CD4-positive, alpha-beta T cell (primary cell): ENCODE data around the gene SUPT3H. TPM values are rescaled to one million over a fixed set of nuclear protein-coding genes. Genes with fewer than 3 reads are reported as not detected.

Source experiments
- ATAC-seq: fragments of 200-7000 bp; cut with Tn5 transposase; one replicate; pipeline ENCODE4 v1.10.0; 2022; ENCODE audit warnings: mild to moderate bottlenecking; ENCODE audit not compliant: poor library complexity
- CTCF ChIA-PET: fragments of 350-600 bp; sonication (Branson Sonifier 250); formaldehyde crosslinking; loops from one replicate; lab custom pipeline; 2021; ENCODE audit warnings: antibody characterized with exemption, inconsistent platforms; lab: Charles Lee
- POLR2A ChIA-PET: fragments of 350-600 bp; sonication (Branson Sonifier 250); formaldehyde crosslinking; loops from one replicate; lab custom pipeline; 2021; ENCODE audit warnings: antibody characterized with exemption, inconsistent platforms; lab: Charles Lee
- DNase-seq, 14 experiments: peaks; one replicate each; pipeline ENCODE4 v3.0.0-alpha.2; 2013 to 2020; ENCODE audit warnings: mixed read lengths in 2 of 14
- H3K27ac ChIP-seq, 2 donors: one replicate each; pipeline versions ENCODE4 v1.5.1 to v1.7.0; 2013; ENCODE audit warnings: low read length in 2 of 2, low read depth in 1 of 2, mild to moderate bottlenecking in 1 of 2
- H3K27me3 ChIP-seq, 2 experiments: 1 replicate in 1 of 2; 2 replicates in 1 of 2; pipeline versions ENCODE4 v1.6.1 to v1.7.0; 2013; ENCODE audit warnings: low read length in 2 of 2, control low read depth in 1 of 2, mild to moderate bottlenecking in 1 of 2, moderate library complexity in 1 of 2; ENCODE audit not compliant: insufficient read depth in 2 of 2, control insufficient read depth in 1 of 2
- H3K36me3 ChIP-seq: one replicate; pipeline ENCODE4 v1.6.1; 2013; ENCODE audit warnings: low read length, control low read depth; ENCODE audit not compliant: insufficient read depth
- H3K4me1 ChIP-seq: one replicate; pipeline ENCODE4 v1.6.1; 2013; ENCODE audit warnings: low read length, control low read depth; ENCODE audit not compliant: insufficient read depth
- H3K4me3 ChIP-seq: one replicate; pipeline ENCODE4 v1.5.1; 2013; ENCODE audit warnings: mild to moderate bottlenecking, low read length, moderate library complexity
- H3K9me3 ChIP-seq, 2 experiments: 1 replicate in 1 of 2; 2 replicates in 1 of 2; pipeline versions ENCODE4 v1.6.1 to v1.7.0; 2013; ENCODE audit warnings: low read length in 2 of 2, mild to moderate bottlenecking in 2 of 2, control low read depth in 1 of 2, moderate library complexity in 1 of 2; ENCODE audit not compliant: control insufficient read depth in 1 of 2, insufficient read depth in 1 of 2
- H3K27ac Mint-ChIP-seq: one replicate; pipeline ENCODE4 v1.8.0; 2020; ENCODE audit warnings: mixed read lengths
- H3K27me3 Mint-ChIP-seq: one replicate; pipeline ENCODE4 v1.8.0; 2021; ENCODE audit warnings: mixed read lengths
- H3K36me3 Mint-ChIP-seq: one replicate; pipeline ENCODE4 v1.8.0; 2021; ENCODE audit warnings: low read depth, mixed read lengths
- H3K4me1 Mint-ChIP-seq: one replicate; pipeline ENCODE4 v1.8.0; 2021; ENCODE audit warnings: low read depth, mixed read lengths
- H3K4me3 Mint-ChIP-seq: one replicate; pipeline ENCODE4 v1.8.0; 2020; ENCODE audit warnings: mild to moderate bottlenecking, mixed read lengths
- H3K9me3 Mint-ChIP-seq: one replicate; pipeline ENCODE4 v1.8.0; 2020; ENCODE audit warnings: mixed read lengths
- intact Hi-C, 2 experiments: fragments of 100-400 bp; cut with DNase I in 1 of 2; cut with micrococcal nuclease in 1 of 2; formaldehyde crosslinking; loops; one replicate each; pipeline versions ENCODE4 v1.15.1 to v1.9.0; 2023 to 2025; cut with DNase I, micrococcal nuclease
- total RNA-seq, 174 experiments: library from RNA in 2 of 174; stranded (reverse) in 2 of 174; gene quantifications; one replicate each; pipeline ENCODE4 v1.2.3 and lab custom pipeline; 2021 to 2026
- TF ChIP-seq, protein P1 (sequence below): fragments of 200-600 bp; IDR thresholded peaks from one replicate; pipeline ENCODE4 v1.8.0; 2022; ENCODE audit warnings: antibody characterized with exemption, mild to moderate bottlenecking

Gene SUPT3H
- total RNA-seq, 2 experiments from 2014 or later = 8.9 to 10.5 TPM

DNA sequence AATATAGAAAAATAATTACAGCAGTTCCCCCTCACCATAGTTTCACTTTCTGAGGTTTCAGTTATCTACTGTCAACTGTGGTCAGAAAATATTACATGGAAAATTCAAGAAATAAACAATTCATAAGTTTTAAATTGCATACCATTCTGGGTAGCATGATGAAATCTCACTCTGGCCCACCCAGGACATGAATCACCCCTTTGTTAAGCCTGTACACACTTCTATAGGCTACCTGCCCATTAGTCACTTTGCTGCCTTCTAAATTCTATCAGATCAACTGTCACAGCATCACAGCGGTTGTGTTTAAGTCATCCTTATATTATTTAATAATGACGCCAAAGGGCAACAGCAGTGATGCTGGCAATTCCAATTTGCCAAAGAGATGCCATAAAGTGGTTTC, 189.9 kb downstream of the SUPT3H start:
- Mint-ChIP-seq H3K4me3 (no peak overlapping the region), H3K36me3 (peaks cover 2% of the 10 kb centered on the region), H3K9me3 (peaks cover 1% of the 10 kb centered on the region), H3K4me1 (peaks cover 29% of the 10 kb centered on the region), H3K27me3 (no peaks in the 10 kb centered on the region), H3K27ac (no peak overlapping the region)
- no peak overlapping the region for H3K4me3 ChIP-seq
- ChIA-PET POLR2A (no interaction called here), CTCF (no interaction called here)
- H3K9me3 ChIP-seq = no peaks in the 10 kb centered on the region
- no peaks in the 10 kb centered on the region for H3K36me3 ChIP-seq
- DNase-seq = no peak
- no peaks in the 10 kb centered on the region for H3K27me3 ChIP-seq
- ATAC-seq = no peak
- peaks cover 6% of the 10 kb centered on the region for H3K4me1 ChIP-seq
- H3K27ac ChIP-seq = no peak overlapping the region
- intact Hi-C loops = no loop called here
- TF ChIP-seq, protein P1, sequence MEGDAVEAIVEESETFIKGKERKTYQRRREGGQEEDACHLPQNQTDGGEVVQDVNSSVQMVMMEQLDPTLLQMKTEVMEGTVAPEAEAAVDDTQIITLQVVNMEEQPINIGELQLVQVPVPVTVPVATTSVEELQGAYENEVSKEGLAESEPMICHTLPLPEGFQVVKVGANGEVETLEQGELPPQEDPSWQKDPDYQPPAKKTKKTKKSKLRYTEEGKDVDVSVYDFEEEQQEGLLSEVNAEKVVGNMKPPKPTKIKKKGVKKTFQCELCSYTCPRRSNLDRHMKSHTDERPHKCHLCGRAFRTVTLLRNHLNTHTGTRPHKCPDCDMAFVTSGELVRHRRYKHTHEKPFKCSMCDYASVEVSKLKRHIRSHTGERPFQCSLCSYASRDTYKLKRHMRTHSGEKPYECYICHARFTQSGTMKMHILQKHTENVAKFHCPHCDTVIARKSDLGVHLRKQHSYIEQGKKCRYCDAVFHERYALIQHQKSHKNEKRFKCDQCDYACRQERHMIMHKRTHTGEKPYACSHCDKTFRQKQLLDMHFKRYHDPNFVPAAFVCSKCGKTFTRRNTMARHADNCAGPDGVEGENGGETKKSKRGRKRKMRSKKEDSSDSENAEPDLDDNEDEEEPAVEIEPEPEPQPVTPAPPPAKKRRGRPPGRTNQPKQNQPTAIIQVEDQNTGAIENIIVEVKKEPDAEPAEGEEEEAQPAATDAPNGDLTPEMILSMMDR = no peak

DNA sequence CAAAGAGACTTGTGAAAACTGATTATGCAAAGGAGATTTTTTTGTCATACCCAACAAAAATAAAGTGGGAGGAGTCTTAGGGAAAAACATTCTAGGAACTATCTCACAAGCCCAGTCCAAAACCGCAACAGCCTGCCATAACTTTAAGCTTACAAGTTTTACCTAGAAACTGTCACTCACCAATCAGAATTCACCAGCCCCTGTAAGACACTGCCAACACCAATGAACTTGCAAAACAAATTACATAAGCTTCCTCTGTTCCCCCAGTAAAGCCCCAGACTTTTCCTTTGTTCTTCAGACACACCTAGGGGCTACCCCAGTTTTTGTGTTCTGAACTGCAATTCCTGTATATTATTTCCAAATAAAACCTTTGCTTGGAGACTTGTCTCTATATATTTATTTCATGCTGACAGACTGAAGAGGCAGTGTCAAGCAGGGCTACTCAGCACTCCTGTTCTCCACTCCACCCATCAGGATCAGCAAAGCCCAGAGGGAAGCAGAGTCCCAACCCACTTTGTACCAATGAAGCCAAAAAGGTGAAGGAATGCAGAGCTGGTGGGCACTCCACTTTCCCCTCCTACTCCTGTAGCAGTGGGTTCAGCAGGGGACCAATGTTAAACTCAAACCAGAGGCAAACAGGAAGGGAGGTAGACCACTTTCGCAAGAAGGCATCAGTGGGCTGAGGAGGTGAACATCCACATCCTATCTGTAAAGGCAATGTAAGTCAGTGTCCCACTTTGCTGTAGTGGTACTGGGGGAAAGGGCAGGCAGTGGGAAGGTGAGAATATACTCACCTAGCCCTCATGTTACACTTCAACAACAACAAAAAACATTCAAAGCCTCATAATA, 192.1 kb downstream of the SUPT3H start:
- no peaks in the 10 kb centered on the region for H3K27me3 ChIP-seq
- no peaks in the 10 kb centered on the region for H3K27me3 Mint-ChIP-seq
- peaks cover 1% of the 10 kb centered on the region for H3K9me3 Mint-ChIP-seq
- DNase-seq (peak in 1 of 14 experiments; percentile 24), ATAC-seq (no peak)
- intact Hi-C loops = no loop called here
- peaks cover 29% of the 10 kb centered on the region for H3K4me1 Mint-ChIP-seq
- H3K27ac ChIP-seq = no peak overlapping the region
- H3K4me3 ChIP-seq = no peak overlapping the region
- ChIA-PET CTCF (no interaction called here), POLR2A (interaction anchor here (0.6 to 1.3 kb wide), 2 partner anchors 11 to 493 kb away, joined by 3 to 4 read pairs; no protein-coding TSS in a partner anchor)
- H3K36me3 Mint-ChIP-seq = peaks cover 7% of the 10 kb centered on the region
- H3K9me3 ChIP-seq = no peaks in the 10 kb centered on the region
- H3K4me1 ChIP-seq = peaks cover 6% of the 10 kb centered on the region
- H3K27ac Mint-ChIP-seq = no peak overlapping the region
- H3K4me3 Mint-ChIP-seq = no peak overlapping the region
- TF ChIP-seq, protein P1 = no peak
- no peaks in the 10 kb centered on the region for H3K36me3 ChIP-seq

DNA sequence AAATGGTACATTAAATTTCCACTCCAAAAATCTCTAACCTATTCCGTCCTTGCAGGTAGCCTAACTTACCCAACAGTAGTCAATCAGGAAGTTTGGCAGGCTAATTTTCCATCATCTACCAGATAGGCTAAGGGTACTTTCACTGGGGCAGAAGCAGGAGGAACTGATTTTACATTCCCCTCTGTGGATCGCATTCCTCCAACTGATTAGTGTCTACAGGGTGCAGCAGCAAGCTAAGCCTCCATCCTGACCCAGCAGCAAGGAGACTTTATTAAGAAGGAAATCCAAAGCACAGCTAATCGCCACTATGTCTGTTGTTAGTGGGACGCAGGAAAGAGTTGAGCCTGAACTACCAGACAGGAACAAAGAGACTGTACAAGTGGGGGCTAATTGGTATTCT, 192.8 kb downstream of the SUPT3H start:
- TF ChIP-seq, protein P1 = no peak
- Histone ChIP-seq H3K9me3 (no peaks in the 10 kb centered on the region), H3K4me3 (no peak overlapping the region), H3K27me3 (no peaks in the 10 kb centered on the region), H3K4me1 (peaks cover 6% of the 10 kb centered on the region), H3K27ac (no peak overlapping the region), H3K36me3 (no peaks in the 10 kb centered on the region)
- ChIA-PET POLR2A (interaction anchor here (0.6 to 1.3 kb wide), 2 partner anchors 10 to 494 kb away, joined by 3 to 4 read pairs; no protein-coding TSS in a partner anchor), CTCF (interaction anchor here (0.7 kb wide), 1 partner anchor 109 kb away, joined by 3 read pairs; no protein-coding TSS in a partner anchor)
- Mint-ChIP-seq H3K4me1 (peaks cover 29% of the 10 kb centered on the region), H3K36me3 (peaks cover 7% of the 10 kb centered on the region), H3K27me3 (no peaks in the 10 kb centered on the region), H3K27ac (no peak overlapping the region), H3K9me3 (peaks cover 1% of the 10 kb centered on the region), H3K4me3 (no peak overlapping the region)
- DNase-seq (no peak), ATAC-seq (no peak)
- intact Hi-C loops = no loop called here
